HG02759 (cell line): ENCODE data around the gene MGAT5B.

Experiments used
- ATAC-seq: cut with Tn5 transposase; IDR thresholded peaks from one replicate; pipeline ENCODE4 v1.9.1; 2021; ENCODE audit warnings: mild to moderate bottlenecking, moderate library complexity; ENCODE audit not compliant: unreplicated experiment

Gene MGAT5B

DNA sequence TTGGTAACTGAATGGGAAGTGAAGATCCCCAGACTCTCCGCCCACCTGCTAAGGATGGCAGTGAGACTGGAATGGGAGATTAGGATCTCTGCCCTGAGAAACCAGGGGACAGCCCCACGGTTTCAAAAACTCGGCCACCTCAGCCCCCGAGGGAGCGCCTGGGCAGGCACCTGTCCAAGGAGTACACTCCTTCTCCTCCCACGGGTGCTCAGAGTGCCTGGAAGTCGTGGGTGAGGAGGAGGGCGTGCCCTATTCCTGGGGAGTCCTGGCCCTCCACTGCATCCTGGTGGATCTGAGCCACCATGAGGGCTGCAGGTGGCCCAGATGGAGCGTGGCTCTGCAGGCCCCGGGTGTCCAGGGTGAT lies 78.5 kb downstream of the MGAT5B start:
- ATAC-seq: no peak

GRCh38 chr17:76947309-76947708 lies 79.1 kb downstream of the MGAT5B start:
- ATAC-seq: no peak

DNA sequence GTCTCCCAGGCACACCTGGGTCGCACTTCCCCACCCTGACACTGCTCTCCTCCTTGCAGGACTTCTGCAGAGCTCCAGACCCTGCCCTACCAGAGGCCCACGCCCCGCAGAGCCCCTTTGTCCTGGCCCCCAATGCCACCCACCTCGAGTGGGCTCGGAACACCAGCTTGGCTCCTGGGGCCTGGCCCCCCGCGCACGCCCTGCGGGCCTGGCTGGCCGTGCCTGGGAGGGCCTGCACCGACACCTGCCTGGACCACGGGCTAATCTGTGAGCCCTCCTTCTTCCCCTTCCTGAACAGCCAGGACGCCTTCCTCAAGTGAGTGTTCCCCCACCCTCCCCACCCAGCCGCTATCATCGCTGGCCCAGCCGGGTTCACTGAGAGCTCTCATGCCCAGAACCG lies 79.6 kb downstream of the MGAT5B start:
- ATAC-seq: no peak

GRCh38 chr17:76948301-76948700 lies 80.1 kb downstream of the MGAT5B start:
- ATAC-seq: no peak

- ATAC-seq: no peak
Observed at GRCh38 chr17:76948726-76949342, 80.6 kb downstream of the MGAT5B start.

- ATAC-seq: no peak
Observed at GRCh38 chr17:76949913-76950695, 81.9 kb downstream of the MGAT5B start.

DNA sequence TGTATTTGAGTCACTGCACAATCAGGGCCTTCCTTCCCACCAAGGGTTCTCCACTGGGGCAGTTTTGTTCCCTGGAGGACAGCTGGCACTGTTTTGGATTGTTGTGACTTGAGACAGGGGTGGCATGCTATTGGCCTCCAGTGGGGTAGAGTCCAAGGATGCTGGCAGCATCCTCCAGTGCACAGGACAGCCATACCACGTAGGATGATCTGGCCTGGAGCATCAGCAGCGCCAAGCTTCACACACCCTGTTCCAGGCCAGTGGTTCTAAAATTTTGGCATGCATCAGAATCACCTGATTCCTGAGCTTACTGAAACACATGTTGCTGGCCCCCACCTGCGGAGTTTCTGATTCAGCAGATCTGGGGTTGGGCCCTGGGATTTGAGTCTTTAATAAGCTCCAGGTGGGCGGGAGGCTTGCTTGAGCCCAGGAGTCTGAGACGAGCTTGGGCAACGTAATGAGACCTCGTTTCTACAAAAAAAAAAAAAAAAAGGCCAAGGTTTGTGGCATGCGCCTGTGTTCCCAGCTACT lies 83.2 kb downstream of the MGAT5B start:
- ATAC-seq: no peak

- ATAC-seq: no peak
Observed at GRCh38 chr17:76952402-76952801, 84.2 kb downstream of the MGAT5B start.

DNA sequence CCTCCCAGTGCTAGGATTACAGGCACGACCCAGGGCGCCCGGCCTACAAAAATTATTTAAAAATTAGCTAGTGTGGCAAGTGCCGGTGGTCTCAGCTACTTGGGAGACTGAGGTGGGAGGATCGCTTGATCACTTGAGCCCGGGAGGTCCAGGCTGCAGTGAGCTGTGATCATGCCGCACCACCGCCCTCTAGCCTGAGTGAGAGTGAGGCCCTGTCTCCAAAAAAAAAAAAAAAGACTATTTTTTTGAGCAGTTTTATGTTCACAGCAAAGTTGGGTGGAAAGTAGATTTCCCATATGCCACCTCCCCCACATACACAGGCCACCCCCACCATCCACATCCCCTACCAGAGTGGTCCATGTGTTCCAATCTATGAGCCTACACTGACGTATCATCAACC lies 84.9 kb downstream of the MGAT5B start:
- ATAC-seq: no peak

DNA sequence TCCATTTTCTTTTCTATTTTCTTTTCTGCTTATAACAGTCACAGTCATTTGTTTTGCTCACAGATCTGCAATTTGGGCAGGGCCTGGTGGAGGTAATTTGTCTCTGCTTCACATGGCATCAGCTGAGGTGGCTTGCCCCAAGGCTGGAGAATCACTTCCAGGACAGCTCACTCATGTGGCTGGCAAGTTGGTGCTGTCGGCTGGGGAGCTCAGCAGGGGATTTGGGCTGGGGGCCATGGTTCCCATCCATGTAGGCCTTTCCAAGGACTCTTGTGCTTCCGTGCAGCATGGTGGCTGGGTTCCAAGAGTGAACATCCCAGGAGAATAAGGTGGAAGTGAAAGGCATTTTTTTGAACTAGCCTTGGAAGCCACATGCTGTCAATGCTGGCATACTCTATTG lies 85.7 kb downstream of the MGAT5B start:
- ATAC-seq: no peak

DNA sequence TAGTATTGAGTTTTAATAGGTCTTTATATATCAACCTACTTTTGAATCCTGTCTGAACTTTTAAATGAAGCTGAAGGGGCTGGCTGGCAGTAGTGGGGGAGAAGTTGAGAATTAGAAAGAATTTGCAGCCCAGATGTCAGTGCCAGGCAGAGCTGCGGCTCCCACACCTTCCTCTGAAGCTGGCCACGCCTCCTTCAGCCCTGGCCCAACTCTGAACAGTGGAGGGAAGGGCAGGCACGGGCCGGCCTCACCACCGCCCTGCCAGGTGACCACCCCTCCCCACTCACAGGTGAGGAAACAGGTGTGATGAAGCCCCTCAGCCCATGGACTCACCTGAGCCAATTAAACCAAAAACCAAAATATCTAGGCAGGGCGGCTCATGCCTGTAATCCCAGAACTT lies 87.0 kb downstream of the MGAT5B start:
- no peak for ATAC-seq

DNA sequence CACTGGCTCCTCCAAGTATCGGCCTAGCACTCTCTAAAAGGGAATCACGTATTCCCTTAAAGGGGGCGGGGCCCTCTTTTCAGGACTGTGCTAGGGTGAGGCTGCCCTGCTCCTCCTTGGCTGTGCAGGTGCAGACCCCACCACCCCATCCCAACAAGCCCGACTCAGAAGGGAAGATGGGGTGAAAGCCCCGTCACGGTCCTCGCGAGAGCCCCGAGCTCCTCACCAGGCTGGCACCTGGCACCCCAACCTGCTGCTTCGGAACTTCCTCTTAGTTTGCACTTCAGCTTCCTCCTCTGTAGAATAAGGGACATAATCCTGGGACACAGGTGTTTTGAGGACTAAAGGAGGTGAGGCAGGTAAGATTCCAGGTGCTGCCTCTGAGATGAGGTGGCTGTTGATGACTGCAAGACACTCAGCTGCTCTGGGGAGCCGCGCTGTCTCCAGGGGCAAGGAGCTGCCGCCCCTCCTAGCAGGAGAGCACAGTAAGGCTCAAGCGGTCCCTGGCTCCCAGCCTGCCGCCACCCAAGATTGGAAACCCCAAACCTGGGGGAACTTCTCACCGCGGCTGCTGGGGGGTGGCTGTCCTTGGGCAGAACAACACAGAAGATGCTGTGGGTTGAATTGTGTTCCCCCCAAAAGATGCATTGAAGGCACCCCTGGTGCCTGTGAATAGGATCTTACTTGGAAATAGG lies 88.8 kb downstream of the MGAT5B start:
- ATAC-seq: no peak

- ATAC-seq: no peak
Observed at GRCh38 chr17:76957678-76958464, 89.7 kb downstream of the MGAT5B start.

DNA sequence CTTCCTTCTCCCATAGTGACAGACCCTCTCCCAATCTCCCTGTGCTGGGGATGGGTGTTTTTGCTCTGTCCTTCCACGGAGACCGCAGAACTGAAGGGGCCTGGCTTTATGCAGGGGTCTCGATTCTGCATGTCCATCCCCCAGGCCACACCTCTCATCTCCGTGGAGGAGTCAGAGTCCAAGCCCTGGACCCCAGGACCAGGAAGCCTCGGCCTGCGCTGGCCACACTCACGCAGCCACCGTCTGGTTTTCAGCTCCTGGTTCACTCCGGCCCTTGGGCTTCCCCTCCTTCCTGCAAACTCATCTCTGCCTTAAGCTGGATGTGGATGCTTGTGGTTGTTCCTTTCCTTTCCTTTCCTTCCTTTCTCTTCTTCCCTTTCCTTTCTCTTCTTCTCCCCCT lies 90.8 kb downstream of the MGAT5B start:
- no peak for ATAC-seq

DNA sequence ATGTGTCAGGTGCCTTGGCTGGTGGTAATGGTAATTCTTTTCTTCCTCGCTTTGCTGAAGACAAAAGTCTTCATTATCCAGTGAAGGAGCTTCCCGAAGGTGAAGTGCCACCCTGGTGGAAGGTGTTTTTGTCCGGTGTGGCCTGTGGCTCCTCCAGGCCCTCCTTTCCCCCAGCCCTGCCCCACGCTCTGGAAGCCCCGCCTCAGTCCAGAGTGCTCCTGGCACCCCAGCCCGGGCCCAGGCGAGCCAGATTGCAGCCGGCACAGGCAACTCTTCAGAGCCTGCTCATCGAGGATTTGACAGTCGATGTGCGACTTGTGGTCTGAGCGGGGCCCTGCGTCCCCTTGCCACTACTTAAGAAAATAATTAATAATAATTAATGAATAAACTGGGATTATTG lies 93.7 kb downstream of the MGAT5B start:
- ATAC-seq: no peak

DNA sequence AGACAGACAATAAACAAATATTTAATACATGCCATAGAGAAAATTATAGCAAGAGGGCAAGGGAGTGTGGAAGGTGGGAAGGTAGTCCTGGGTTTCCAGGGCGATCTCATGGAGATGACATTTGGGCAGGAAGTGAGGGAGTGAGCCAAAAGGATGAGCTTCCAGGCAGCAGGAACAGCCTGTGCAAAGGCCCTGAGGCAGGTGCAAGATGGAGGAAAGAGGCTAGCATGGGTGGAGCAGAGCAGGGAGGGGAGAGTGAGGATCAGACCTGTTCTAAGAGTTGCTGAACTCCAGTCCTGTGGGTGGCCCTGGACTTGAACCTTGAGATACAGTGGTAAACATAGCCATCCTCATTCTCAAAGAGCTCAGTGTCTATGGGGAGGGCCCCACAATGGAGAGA lies 94.7 kb downstream of the MGAT5B start:
- ATAC-seq: no peak

GRCh38 chr17:76966016-76966415 lies 97.8 kb downstream of the MGAT5B start:
- no peak for ATAC-seq

DNA sequence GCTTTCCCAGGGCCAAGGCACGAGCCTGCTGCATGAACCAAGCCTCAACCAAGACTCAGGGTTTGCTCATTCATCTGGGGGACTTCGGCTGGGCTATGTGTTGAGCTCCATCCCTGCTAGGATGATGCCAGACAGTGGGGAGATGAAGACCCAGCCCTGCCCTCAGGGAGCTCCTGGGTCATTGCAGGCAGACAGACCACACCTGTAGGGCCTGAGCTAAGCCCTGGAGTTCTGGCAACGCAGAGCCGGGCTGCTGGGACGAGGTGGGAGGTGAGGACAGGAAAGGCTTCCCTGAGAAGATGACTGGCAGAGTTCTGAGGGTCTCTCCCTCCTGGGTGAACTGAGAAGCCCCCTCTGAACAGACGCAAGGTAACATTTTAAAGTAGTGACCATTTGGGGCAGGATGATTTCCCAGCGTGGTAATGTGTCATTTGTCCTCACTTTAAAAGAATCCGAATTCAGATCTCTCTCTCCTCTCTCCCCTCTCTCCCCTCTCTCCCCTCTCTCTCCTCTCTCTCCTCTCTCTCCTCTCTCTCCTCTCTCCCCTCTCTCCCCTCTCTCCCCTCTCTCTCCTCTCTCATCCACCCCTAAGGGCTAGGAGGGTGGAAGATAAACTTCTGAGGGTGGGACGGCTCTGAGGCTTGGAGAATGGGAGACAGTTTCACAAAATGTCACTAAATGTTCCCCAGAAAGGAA lies 98.4 kb downstream of the MGAT5B start:
- no peak for ATAC-seq

- no peak for ATAC-seq
Observed at GRCh38 chr17:76967762-76968161, 99.6 kb downstream of the MGAT5B start.
